Measurements from ENCODE around the gene FRAT1. TPM values are rescaled to one million over a fixed set of nuclear protein-coding genes. Genes with fewer than 3 reads are reported as not detected.

Gene FRAT1
- total and polyA plus RNA-seq, 2 donors (not counting 1 experiment from before 2014, with no cell fraction given), result 5.1 to 25.3 TPM

DNA sequence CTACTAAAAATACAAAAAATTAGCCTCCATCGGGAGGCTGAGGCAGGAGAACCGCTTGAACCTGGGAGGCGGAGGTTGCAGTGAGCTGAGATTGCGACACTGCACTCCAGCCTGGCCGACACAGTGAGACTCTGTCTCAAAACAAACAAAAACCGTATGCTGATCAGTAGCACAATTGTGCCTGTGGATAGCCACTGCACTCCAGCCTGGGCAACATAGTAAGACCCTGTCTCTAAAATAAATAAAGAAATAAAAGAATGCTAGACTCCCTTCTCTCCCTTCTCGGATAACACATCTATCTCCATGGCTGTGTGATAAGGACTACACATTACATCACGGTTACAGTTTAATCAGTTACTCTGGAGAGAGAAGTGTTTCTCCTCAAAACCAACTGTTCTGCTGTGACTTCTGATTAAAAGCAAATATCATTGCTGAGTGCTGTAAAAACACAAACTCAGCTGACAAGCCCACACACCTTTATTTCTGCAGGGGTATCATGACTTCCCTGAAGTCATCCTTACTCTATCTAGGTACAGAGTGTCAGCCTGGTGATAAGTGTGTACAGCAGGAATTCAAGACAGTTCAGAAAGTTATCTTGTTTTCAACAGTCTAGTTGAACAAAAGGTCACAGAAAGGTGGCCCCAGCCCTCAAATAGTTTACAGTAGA lies 21.4 kb upstream of the FRAT1 start:
- ChIA-PET CTCF (no interaction called here), POLR2A (no interaction called here)
- Histone ChIP-seq H3K4me2 (replicated peaks; ENCODE audit: low read depth, low read length, poor library complexity, severe bottlenecking) (no peak overlapping the region), H2AFZ (ENCODE audit: insufficient read depth, low read depth, low read length, poor library complexity, severe bottlenecking) (no peak overlapping the region), H3K4me1 (ENCODE audit: control insufficient read depth in 2 of 2, insufficient read depth in 2 of 2, low read length in 2 of 2) (peaks cover 0 to 2% of the 10 kb centered on the region in 2 donors), H3K27ac (ENCODE audit: low read length in 2 of 2) (no peak overlapping the region), H3K36me3 (replicated peaks in 1 of 2; ENCODE audit: control extremely low read depth in 1 of 2, control insufficient read depth in 1 of 2, extremely low read depth in 1 of 2, insufficient read depth in 2 of 2, low read length in 1 of 2) (no peaks in the 10 kb centered on the region), H3K4me3 (ENCODE audit: control extremely low read depth in 1 of 5, extremely low read depth in 1 of 5, insufficient read depth in 1 of 5, low read depth in 2 of 5, low read length in 4 of 5) (no peak overlapping the region), H3K79me2 (ENCODE audit: control insufficient read depth, insufficient read depth, low read length) (no peaks in the 10 kb centered on the region), H3K27me3 (replicated peaks in 1 of 4; ENCODE audit: control extremely low read depth in 1 of 4, control insufficient read depth in 3 of 4, insufficient read depth in 4 of 4, low read length in 3 of 4) (no peaks in the 10 kb centered on the region), H4K20me1 (ENCODE audit: control insufficient read depth, insufficient read depth, low read length, poor library complexity, severe bottlenecking) (no peaks in the 10 kb centered on the region), H3K9ac (ENCODE audit: low read length) (no peak overlapping the region), H3K9me3 (ENCODE audit: control extremely low read depth in 1 of 3, control insufficient read depth in 2 of 3, insufficient read depth in 1 of 3, low read length in 2 of 3) (no peaks in the 10 kb centered on the region)
- WGBS (ENCODE audit: insufficient coverage), result 94% methylated on average over 6 of the region's 8 CpGs
- peaks cover 4% of the 10 kb centered on the region for H3K27me3 Mint-ChIP-seq
- H3K4me3 Mint-ChIP-seq, result no peak overlapping the region
- ATAC-seq (ENCODE audit: low read depth) (no peak), DNase-seq (no peak)
- intact Hi-C loops (cut with micrococcal nuclease), result no loop called here
- peaks cover 2% of the 10 kb centered on the region for H3K4me1 Mint-ChIP-seq
- no peak overlapping the region for H3K27ac Mint-ChIP-seq
- H3K9me3 Mint-ChIP-seq (ENCODE audit: insufficient read depth), result no peaks in the 10 kb centered on the region
- TF ChIP-seq, protein P1, sequence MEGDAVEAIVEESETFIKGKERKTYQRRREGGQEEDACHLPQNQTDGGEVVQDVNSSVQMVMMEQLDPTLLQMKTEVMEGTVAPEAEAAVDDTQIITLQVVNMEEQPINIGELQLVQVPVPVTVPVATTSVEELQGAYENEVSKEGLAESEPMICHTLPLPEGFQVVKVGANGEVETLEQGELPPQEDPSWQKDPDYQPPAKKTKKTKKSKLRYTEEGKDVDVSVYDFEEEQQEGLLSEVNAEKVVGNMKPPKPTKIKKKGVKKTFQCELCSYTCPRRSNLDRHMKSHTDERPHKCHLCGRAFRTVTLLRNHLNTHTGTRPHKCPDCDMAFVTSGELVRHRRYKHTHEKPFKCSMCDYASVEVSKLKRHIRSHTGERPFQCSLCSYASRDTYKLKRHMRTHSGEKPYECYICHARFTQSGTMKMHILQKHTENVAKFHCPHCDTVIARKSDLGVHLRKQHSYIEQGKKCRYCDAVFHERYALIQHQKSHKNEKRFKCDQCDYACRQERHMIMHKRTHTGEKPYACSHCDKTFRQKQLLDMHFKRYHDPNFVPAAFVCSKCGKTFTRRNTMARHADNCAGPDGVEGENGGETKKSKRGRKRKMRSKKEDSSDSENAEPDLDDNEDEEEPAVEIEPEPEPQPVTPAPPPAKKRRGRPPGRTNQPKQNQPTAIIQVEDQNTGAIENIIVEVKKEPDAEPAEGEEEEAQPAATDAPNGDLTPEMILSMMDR (IDR thresholded peaks at IDR 0.05), result no peak
- TF ChIP-seq EZH2 (IDR thresholded peaks at IDR 0.05; ENCODE audit: borderline replicate concordance, insufficient read depth, low read depth, low read length, poor library complexity, severe bottlenecking), result no peak

DNA sequence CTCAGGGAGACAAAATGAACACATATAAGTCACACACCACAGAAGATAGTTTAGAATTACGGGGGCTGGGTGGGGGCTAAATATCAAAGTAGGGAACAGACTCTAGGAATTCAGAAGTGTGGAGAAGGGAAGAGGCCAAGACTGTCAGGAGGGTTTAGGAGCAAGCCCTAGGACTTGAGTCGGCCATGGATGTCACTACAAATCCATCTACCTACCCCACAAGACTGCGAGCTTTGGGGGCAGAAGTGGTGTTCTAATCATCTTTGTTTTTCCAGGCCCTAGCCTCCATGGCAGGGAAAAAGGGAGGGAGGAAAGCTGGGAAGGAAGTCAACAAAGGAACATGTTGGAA lies 20.9 kb upstream of the FRAT1 start:
- no peak overlapping the region for H3K9ac ChIP-seq (ENCODE audit: low read length)
- H3K36me3 ChIP-seq (replicated peaks in 1 of 2; ENCODE audit: control extremely low read depth in 1 of 2, control insufficient read depth in 1 of 2, extremely low read depth in 1 of 2, insufficient read depth in 2 of 2, low read length in 1 of 2), result no peaks in the 10 kb centered on the region
- H3K4me1 Mint-ChIP-seq, result no peaks in the 10 kb centered on the region
- H3K4me1 ChIP-seq (ENCODE audit: control insufficient read depth in 2 of 2, insufficient read depth in 2 of 2, low read length in 2 of 2), result no peaks in the 10 kb centered on the region
- H3K9me3 ChIP-seq (ENCODE audit: control extremely low read depth in 1 of 3, control insufficient read depth in 2 of 3, insufficient read depth in 1 of 3, low read length in 2 of 3), result no peaks in the 10 kb centered on the region
- H3K4me3 ChIP-seq (ENCODE audit: control extremely low read depth in 1 of 5, extremely low read depth in 1 of 5, insufficient read depth in 1 of 5, low read depth in 2 of 5, low read length in 4 of 5), result no peak overlapping the region
- peaks cover 4% of the 10 kb centered on the region for H3K27me3 Mint-ChIP-seq
- no CpG with 5 or more reads among the region's 3 CpGs for WGBS (ENCODE audit: insufficient coverage)
- POLR2A ChIA-PET, result no interaction called here
- intact Hi-C loops (cut with micrococcal nuclease), result no loop called here
- TF ChIP-seq EZH2 (IDR thresholded peaks at IDR 0.05; ENCODE audit: borderline replicate concordance, insufficient read depth, low read depth, low read length, poor library complexity, severe bottlenecking), result no peak
- TF ChIP-seq, protein P1 (IDR thresholded peaks at IDR 0.05), result no peak
- H2AFZ ChIP-seq (ENCODE audit: insufficient read depth, low read depth, low read length, poor library complexity, severe bottlenecking), result no peak overlapping the region
- H3K79me2 ChIP-seq (ENCODE audit: control insufficient read depth, insufficient read depth, low read length), result no peaks in the 10 kb centered on the region
- H4K20me1 ChIP-seq (ENCODE audit: control insufficient read depth, insufficient read depth, low read length, poor library complexity, severe bottlenecking), result no peaks in the 10 kb centered on the region
- no peak overlapping the region for H3K4me2 ChIP-seq (replicated peaks; ENCODE audit: low read depth, low read length, poor library complexity, severe bottlenecking)
- H3K27ac ChIP-seq (ENCODE audit: low read length in 2 of 2), result no peak overlapping the region
- H3K9me3 Mint-ChIP-seq (ENCODE audit: insufficient read depth), result no peaks in the 10 kb centered on the region
- DNase-seq, result no peak
- no peak for ATAC-seq (ENCODE audit: low read depth)
- H3K27me3 ChIP-seq (replicated peaks in 1 of 4; ENCODE audit: control extremely low read depth in 1 of 4, control insufficient read depth in 3 of 4, insufficient read depth in 4 of 4, low read length in 3 of 4), result no peaks in the 10 kb centered on the region
- H3K4me3 Mint-ChIP-seq, result no peak overlapping the region
- CTCF ChIA-PET, result no interaction called here
- no peak overlapping the region for H3K27ac Mint-ChIP-seq
